Measurements from ENCODE around the gene ZNF789. TPM values are rescaled to one million over a fixed set of nuclear protein-coding genes. Genes with fewer than 3 reads are reported as not detected.

The ZNF789 gene
- total and polyA plus RNA-seq, 2 of the 4 experiments (the other 2 are of a cell fraction): 4.8 to 8.9 TPM

DNA sequence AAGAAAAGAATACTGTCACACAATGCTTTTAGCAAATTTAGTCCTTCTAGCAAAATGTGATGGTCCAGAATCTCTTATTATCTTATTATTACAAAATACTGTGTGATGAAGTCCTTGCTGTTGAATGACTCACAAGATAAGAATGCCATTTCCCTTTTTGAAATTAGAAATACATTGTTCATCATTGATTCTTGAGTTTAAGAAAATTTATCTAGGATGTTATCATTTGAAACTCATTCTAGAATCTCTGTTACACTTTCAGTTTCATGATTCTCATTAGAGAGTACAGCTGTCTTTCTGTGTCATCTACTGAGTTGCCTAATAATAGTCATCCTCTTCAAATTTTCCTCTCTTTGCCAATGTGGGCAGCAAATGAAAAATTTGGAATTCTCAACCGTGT lies 41.4 kb downstream of the ZNF789 start:
- Histone ChIP-seq H4K91ac (ENCODE audit: insufficient read depth, low read depth, low read length) (no peak overlapping the region), H3K4me2 (ENCODE audit: low read depth, low read length) (no peak overlapping the region), H2BK20ac (ENCODE audit: low read depth, low read length) (no peak overlapping the region), H3K4me1 (ENCODE audit: control insufficient read depth, insufficient read depth, low read length) (peaks cover 2% of the 10 kb centered on the region; the same call in 1 of the 2 replicates), H3K56ac (ENCODE audit: extremely low read depth, insufficient read depth, low read length) (no peak overlapping the region), H2AFZ (replicated peaks; ENCODE audit: low read length, poor library complexity) (no peak overlapping the region), H3K9me1 (ENCODE audit: insufficient read depth, low read length) (peaks cover 10% of the 10 kb centered on the region; the same call in 1 of the 2 replicates), H2AK9ac (replicated peaks; ENCODE audit: low read depth, low read length, poor library complexity) (no peak overlapping the region), H3K9me3 (ENCODE audit: control insufficient read depth, insufficient read depth, low read length) (no peaks in the 10 kb centered on the region), H2BK5ac (ENCODE audit: low read depth, low read length, poor library complexity, severe bottlenecking) (no peak overlapping the region), H2BK120ac (ENCODE audit: low read depth, low read length) (no peak overlapping the region), H3K23ac (ENCODE audit: low read depth, low read length) (no peak overlapping the region), H3K27ac (ENCODE audit: insufficient read depth, low read length) (no peak overlapping the region), H3K36me3 (ENCODE audit: control insufficient read depth, insufficient read depth, low read length) (peaks cover 36% of the 10 kb centered on the region), H2BK15ac (ENCODE audit: low read depth, low read length) (no peak overlapping the region), H3K14ac (replicated peaks; ENCODE audit: low read depth, low read length) (no peak overlapping the region), H3K79me1 (ENCODE audit: low read depth in 1 of 2, low read length in 2 of 2) (peaks cover 18 to 42% of the 10 kb centered on the region in 2 experiments), H4K5ac (ENCODE audit: low read depth, low read length) (no peak overlapping the region), H3K4ac (ENCODE audit: low read depth, low read length) (no peak overlapping the region), H3K9ac (ENCODE audit: low read depth, low read length) (no peak overlapping the region), H4K20me1 (ENCODE audit: insufficient read depth, low read length) (no peaks in the 10 kb centered on the region), H3K27me3 (ENCODE audit: control insufficient read depth, insufficient read depth, low read length) (no peaks in the 10 kb centered on the region), H4K8ac (ENCODE audit: low read depth in 2 of 2, low read length in 2 of 2) (no peak overlapping the region), H3K4me3 (ENCODE audit: insufficient read depth, low read depth, low read length) (no peak overlapping the region), H2AK5ac (ENCODE audit: low read depth, low read length) (no peak overlapping the region), H3K18ac (ENCODE audit: low read depth, low read length) (no peak overlapping the region)
- peak; percentile 68 for DNase-seq
- intact Hi-C loops (cut with micrococcal nuclease) (no loop called here), in situ Hi-C loops (cut with MboI; ENCODE audit: low sequenced_read_pairs) (no loop called here), dilution Hi-C loops (cut with HindIII; ENCODE audit: low sequenced_read_pairs, unreplicated experiment) (no loop called here)
- no TSS peak for BruUV-seq (replicated peaks)
- no CpG with 5 or more reads among the region's 1 CpG for WGBS, 2 experiments (ENCODE audit: extremely low coverage in 2 of 2, insufficient read length in 1 of 2)
- TF ChIP-seq CEBPB (IDR thresholded peaks at IDR 0.05; ENCODE audit: low read depth, low read length): peak; percentile 38
- no peak for TF ChIP-seq POLR2A (IDR thresholded peaks at IDR 0.05; ENCODE audit: low read depth, low read length)
- TF ChIP-seq BHLHE40 (IDR thresholded peaks at IDR 0.05; ENCODE audit: low read depth, low read length): no peak
- CTCF ChIA-PET: no interaction called here
- ATAC-seq (ENCODE audit: low read depth): peak; percentile 27
- POLR2A ChIA-PET (ENCODE audit: unreplicated experiment): no interaction called here
